Germinal center (tissue), 1 donor: ENCODE results near the gene LRRC3.
"Not testable (repeated sequence)": the region's sequence is repeated elsewhere in the genome, so short reads cannot be mapped to it uniquely, and the experiment has no call there.

Experiments
- DNase-seq: peaks from one replicate; pipeline ENCODE4 v3.0.0; 2012; ENCODE audit warnings: mixed read lengths, low spot score

Gene LRRC3

GRCh38 chr21:44497703-44498126 is 42.4 kb downstream of the LRRC3 start:
- DNase-seq, result no peak

- no peak for DNase-seq
Observed at GRCh38 chr21:44498280-44499210, 43.2 kb downstream of the LRRC3 start.

- DNase-seq, result no peak
Observed at GRCh38 chr21:44499211-44499560, 43.9 kb downstream of the LRRC3 start.

DNA sequence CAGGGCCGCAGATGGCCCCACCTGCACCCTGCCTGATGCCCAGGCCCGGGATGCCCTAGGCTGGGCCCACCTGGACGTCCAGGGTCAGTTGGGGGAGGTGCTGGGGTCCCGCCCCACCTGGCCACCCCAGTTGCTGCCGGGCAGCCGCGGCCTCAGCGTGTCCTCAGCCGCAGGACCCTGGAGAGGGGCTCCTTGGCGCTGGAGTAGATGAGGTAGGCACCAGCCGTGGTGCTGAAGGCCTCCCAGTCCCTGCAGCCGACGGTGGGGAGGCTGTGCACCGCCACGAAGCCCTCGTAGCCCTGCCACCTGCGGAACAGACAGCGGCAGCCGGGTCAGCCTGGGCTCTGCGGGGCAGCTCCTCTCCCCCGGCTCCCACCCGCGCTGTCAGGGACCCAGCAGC is 44.3 kb downstream of the LRRC3 start:
- no peak for DNase-seq

GRCh38 chr21:44500111-44500510 is 44.8 kb downstream of the LRRC3 start:
- no peak for DNase-seq

GRCh38 chr21:44502171-44502958 is 47.1 kb downstream of the LRRC3 start:
- no peak for DNase-seq

- not testable (repeated sequence) for DNase-seq
Observed at GRCh38 chr21:44503006-44503889, 47.9 kb downstream of the LRRC3 start.

GRCh38 chr21:44503901-44504399 is 48.6 kb downstream of the LRRC3 start:
- no peak for DNase-seq

DNA sequence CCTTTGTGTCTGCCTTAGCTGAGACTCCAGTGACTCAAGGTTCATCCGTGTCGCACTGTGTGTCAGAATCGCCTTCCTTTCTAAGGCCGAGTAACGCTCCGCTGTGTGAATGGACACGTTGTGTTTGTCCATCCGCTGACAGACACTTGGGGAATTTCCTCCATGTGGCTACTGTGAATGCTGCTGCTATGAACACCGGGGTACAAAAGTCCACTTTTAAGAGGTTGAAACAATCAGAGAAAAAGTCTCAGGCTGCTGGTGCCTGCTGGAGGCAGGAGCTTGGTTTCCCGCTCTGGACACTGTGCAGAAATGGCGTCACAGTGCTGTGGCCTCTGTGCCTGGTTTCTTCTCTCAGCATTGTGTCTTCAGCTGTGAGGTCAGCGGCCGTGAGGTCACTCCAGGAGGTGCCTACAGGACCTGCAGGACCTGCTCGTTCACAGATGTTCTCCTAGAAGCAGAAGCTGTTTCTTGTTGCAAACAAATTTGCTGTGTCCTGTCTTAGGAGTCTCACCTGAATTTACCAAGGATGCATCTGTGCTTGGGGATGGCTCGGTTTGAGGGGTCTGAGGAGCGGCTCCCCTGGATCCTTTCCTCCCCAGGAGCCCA is 50.5 kb downstream of the LRRC3 start:
- DNase-seq, result no peak

DNA sequence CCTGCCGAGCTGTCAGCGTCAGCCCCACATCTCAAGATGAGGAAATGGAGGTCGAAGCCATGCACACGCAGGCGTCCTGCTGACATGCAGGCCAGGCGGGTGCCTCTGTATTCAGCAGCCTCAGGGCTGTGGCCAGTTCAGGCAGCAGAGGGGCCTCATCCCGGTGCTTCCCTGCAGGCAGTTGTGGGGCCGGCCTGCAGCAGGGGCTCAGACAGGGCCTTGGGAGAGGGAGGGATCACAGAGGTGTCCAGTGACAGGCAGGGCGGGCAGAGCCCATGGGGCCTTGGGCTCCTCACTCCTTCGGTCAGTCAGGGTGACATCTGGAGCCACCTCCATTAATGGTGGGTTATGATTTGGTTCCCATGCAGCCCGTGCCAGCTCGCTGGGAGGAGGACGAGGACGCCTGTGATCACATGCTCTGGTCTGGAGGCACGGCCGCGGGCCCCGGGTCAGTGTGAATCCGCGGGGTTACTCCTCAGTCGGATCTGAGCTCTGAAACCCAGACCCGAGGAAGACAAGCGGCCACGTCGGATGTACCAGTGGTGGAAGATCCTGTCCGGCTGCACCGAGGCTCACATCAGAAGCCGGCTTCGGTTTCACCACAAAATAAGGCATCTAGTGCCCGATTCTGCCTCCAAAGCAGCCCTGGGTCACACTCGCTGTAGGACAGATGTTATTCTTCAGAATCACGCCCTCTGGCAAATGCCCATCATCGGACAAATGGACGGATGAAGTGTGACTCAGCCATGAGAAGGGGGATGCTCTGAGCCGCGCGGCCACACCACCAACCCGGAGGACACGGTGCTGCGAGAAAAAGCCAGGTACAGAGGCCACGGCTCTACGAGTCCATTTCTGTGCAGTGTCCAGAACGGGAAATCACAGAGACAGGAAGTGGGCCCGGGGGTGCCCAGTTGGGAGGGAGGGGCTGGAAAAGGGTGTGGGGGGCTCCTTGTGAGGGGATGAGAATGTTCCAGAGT is 51.3 kb downstream of the LRRC3 start:
- DNase-seq, result no peak

DNA sequence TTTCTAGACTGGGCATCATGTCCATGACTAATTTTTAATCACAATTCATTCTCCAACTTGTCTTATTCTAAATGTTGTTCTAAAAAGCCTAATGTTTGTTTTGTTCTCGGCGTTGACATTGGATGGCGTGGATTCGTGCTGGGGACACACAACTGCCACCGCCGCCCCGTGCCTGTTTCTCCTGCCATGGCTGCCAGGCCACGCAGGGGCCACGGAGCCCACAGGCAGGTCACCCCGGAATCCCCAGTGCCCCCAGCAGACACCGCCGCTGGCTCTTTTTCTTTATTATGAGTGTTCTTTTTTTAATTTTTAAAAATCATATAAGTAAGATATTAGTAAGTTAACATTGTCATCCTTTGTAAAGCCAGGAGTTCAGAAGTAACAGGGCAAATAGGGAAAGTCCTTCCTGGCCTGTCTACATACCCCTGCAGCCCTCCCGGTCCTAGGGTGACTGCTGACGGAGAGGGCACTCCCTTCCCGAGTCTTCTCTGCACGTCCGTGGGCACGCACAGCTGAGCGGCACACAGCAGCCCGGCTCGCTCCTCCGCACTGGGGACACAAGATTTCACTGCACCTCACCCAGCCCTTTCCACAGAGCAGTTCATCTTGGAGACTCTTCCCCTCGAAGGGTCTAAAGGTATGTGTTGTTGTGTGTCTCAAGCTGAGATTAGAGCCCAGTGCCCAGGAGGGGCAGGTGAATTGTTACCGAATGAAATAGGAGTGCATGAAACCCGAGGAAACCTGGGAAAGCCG is 52.5 kb downstream of the LRRC3 start:
- no peak for DNase-seq

DNA sequence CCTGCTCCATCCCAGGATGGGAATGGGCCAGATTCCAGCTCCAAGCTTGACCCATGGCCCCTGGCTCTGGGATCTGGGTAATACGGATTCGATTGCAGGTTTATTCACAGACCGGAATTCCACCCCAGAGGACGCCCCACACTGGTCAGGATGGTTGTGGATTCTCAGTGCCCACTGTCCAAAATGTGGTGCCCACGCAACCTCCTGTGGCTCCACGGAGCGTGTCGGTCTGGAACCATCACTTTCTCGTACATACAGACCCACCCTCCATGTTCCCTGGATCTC is 53.1 kb downstream of the LRRC3 start:
- DNase-seq, result no peak

- DNase-seq, result no peak
Observed at GRCh38 chr21:44508711-44509445, 53.6 kb downstream of the LRRC3 start.

DNA sequence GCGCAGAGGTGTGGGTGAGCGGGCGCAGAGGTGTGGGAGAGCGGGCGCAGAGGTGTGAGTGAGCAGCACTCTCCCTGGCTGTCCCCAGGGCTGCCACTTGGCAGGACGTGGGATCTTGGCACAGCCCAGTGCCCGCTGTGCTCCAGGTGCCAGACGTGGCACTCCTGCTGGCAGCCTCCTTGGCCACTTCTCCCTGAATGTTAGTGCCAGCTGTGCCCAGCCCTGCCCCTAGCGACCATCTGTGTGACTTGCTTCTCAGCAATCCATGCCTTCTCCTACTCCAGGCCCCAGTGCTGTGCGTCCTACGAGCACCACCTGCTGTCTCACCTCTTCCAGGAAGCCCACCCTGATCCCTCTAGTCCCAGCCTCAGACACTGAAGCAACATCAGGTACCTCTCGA is 54.2 kb downstream of the LRRC3 start:
- no peak for DNase-seq

GRCh38 chr21:44510109-44510507 is 54.8 kb downstream of the LRRC3 start:
- DNase-seq, result no peak

DNA sequence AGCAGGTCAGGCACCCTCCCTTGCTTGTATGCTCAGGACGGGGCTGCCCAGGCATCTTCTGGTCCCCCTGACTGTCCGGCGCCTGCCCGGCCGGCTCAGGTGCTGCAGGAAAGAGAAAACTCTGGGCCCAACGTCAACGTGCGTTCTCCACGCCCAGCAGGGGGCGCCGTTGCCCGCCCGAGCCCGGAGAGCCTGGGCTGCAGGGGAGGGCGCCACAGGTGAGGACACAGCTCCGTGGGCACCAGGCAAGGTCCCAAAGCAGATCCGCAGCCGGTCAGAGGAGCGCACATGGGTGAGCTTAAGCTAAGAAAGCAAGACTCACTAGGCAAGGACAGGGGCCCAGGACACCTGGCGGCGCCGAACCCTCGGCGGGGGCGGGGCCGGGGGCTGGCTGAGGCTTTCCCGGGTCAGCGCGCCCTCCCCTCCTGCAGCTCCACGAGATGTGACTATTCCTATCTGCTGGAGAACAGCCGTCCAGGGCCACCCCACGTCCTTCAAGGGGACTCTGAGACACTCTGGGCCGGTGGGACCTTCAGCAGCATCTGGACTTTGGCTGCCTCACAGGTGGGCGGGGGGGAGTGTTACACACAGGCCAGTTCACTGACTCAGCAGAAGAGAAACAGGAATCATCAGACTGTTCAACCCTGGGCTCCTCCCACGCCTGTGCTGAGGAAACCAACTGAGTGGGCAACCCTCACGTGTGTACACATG is 55.4 kb downstream of the LRRC3 start:
- DNase-seq, result peak; percentile 72

GRCh38 chr21:44511219-44511937 is 56.1 kb downstream of the LRRC3 start:
- DNase-seq, result no peak
